ENCODE data around the gene VAMP4. TPM values are rescaled to one million over a fixed set of nuclear protein-coding genes. Genes with fewer than 3 reads are reported as not detected.
"Not testable (repeated sequence)": the region's sequence is repeated elsewhere in the genome, so short reads cannot be mapped to it uniquely, and the experiment has no call there.

Gene VAMP4
- total RNA-seq, 1 donor from 2014 or later: 10.4 TPM

GRCh38 chr1:171717062-171717718, 24.7 kb downstream of the VAMP4 start:
- H3K4me1 Mint-ChIP-seq (ENCODE audit: low read depth): peaks cover 8% of the 10 kb centered on the region
- H3K27me3 Mint-ChIP-seq (ENCODE audit: insufficient read depth): no peaks in the 10 kb centered on the region

GRCh38 chr1:171716616-171717015, 25.2 kb downstream of the VAMP4 start:
- H3K36me3 Mint-ChIP-seq (ENCODE audit: low read depth): peaks cover 8% of the 10 kb centered on the region
- no peak for DNase-seq (ENCODE audit: low spot score)
- H3K9me3 Mint-ChIP-seq: no peaks in the 10 kb centered on the region
- intact Hi-C loops (cut with micrococcal nuclease): loop anchor here (5.0 kb wide), 1 partner anchor 59 kb away; no protein-coding TSS in a partner anchor
- no peak overlapping the region for H3K27ac Mint-ChIP-seq
- H3K4me1 Mint-ChIP-seq (ENCODE audit: low read depth): peaks cover 8% of the 10 kb centered on the region
- H3K4me3 Mint-ChIP-seq: no peak overlapping the region
- no peaks in the 10 kb centered on the region for H3K27me3 Mint-ChIP-seq (ENCODE audit: insufficient read depth)

More at GRCh38 chr1:171717062-171717718, 24.7 kb downstream of the VAMP4 start:
- Mint-ChIP-seq H3K27ac (no peak overlapping the region), H3K36me3 (ENCODE audit: low read depth) (peaks cover 8% of the 10 kb centered on the region), H3K4me3 (no peak overlapping the region), H3K9me3 (no peaks in the 10 kb centered on the region)
- intact Hi-C loops (cut with micrococcal nuclease): loop anchor here (5.0 kb wide), 1 partner anchor 60 kb away; no protein-coding TSS in a partner anchor
- DNase-seq (ENCODE audit: low spot score): no peak

GRCh38 chr1:171715813-171716251, 26.0 kb downstream of the VAMP4 start:
- Mint-ChIP-seq H3K4me3 (no peak overlapping the region), H3K4me1 (ENCODE audit: low read depth) (peaks cover 8% of the 10 kb centered on the region), H3K27ac (no peak overlapping the region), H3K27me3 (ENCODE audit: insufficient read depth) (no peaks in the 10 kb centered on the region), H3K36me3 (ENCODE audit: low read depth) (peaks cover 5% of the 10 kb centered on the region), H3K9me3 (no peaks in the 10 kb centered on the region)
- intact Hi-C loops (cut with micrococcal nuclease): loop anchor here (5.0 kb wide), 1 partner anchor 59 kb away; no protein-coding TSS in a partner anchor
- DNase-seq (ENCODE audit: low spot score): no peak

GRCh38 chr1:171712341-171712740, 29.5 kb downstream of the VAMP4 start:
- intact Hi-C loops (cut with micrococcal nuclease): no loop called here
- peaks cover 8% of the 10 kb centered on the region for H3K4me1 Mint-ChIP-seq (ENCODE audit: low read depth)
- peaks cover 10% of the 10 kb centered on the region for H3K36me3 Mint-ChIP-seq (ENCODE audit: low read depth)
- no peaks in the 10 kb centered on the region for H3K27me3 Mint-ChIP-seq (ENCODE audit: insufficient read depth)
- no peak for DNase-seq (ENCODE audit: low spot score)
- no peak overlapping the region for H3K27ac Mint-ChIP-seq
- no peaks in the 10 kb centered on the region for H3K9me3 Mint-ChIP-seq
- H3K4me3 Mint-ChIP-seq: no peak overlapping the region

- Mint-ChIP-seq H3K36me3 (ENCODE audit: low read depth) (peaks cover 12% of the 10 kb centered on the region), H3K4me1 (ENCODE audit: low read depth) (peaks cover 8% of the 10 kb centered on the region), H3K27ac (no peak overlapping the region), H3K4me3 (no peak overlapping the region), H3K27me3 (ENCODE audit: insufficient read depth) (no peaks in the 10 kb centered on the region), H3K9me3 (no peaks in the 10 kb centered on the region)
- DNase-seq (ENCODE audit: low spot score): no peak
- intact Hi-C loops (cut with micrococcal nuclease): no loop called here
Observed at GRCh38 chr1:171711643-171712042, 30.2 kb downstream of the VAMP4 start.

GRCh38 chr1:171707583-171707982, 34.3 kb downstream of the VAMP4 start:
- intact Hi-C loops (cut with micrococcal nuclease): no loop called here
- Mint-ChIP-seq H3K27me3 (ENCODE audit: insufficient read depth) (no peaks in the 10 kb centered on the region), H3K9me3 (no peaks in the 10 kb centered on the region), H3K4me1 (ENCODE audit: low read depth) (peaks cover 4% of the 10 kb centered on the region), H3K4me3 (no peak overlapping the region), H3K27ac (no peak overlapping the region), H3K36me3 (ENCODE audit: low read depth) (peaks cover 19% of the 10 kb centered on the region)
- DNase-seq (ENCODE audit: low spot score): no peak

- intact Hi-C loops (cut with micrococcal nuclease): no loop called here
Observed at GRCh38 chr1:171702598-171702997, 39.3 kb downstream of the VAMP4 start.

GRCh38 chr1:171699531-171699930, 42.3 kb downstream of the VAMP4 start:
- Mint-ChIP-seq H3K4me1 (ENCODE audit: low read depth) (no peaks in the 10 kb centered on the region), H3K4me3 (no peak overlapping the region), H3K27ac (no peak overlapping the region), H3K36me3 (ENCODE audit: low read depth) (peaks cover 18% of the 10 kb centered on the region), H3K9me3 (no peaks in the 10 kb centered on the region), H3K27me3 (ENCODE audit: insufficient read depth) (peaks cover 1% of the 10 kb centered on the region)
- no peak for DNase-seq (ENCODE audit: low spot score)
- intact Hi-C loops (cut with micrococcal nuclease): no loop called here

More at GRCh38 chr1:171702598-171702997, 39.3 kb downstream of the VAMP4 start:
- H3K27ac Mint-ChIP-seq: no peak overlapping the region
- H3K9me3 Mint-ChIP-seq: no peaks in the 10 kb centered on the region
- peaks cover 16% of the 10 kb centered on the region for H3K36me3 Mint-ChIP-seq (ENCODE audit: low read depth)
- no peaks in the 10 kb centered on the region for H3K27me3 Mint-ChIP-seq (ENCODE audit: insufficient read depth)
- no peaks in the 10 kb centered on the region for H3K4me1 Mint-ChIP-seq (ENCODE audit: low read depth)
- no peak for DNase-seq (ENCODE audit: low spot score)
- no peak overlapping the region for H3K4me3 Mint-ChIP-seq

- DNase-seq (ENCODE audit: low spot score); H3K9me3 Mint-ChIP-seq; H3K36me3 Mint-ChIP-seq (ENCODE audit: low read depth); H3K4me3 Mint-ChIP-seq; intact Hi-C loops (cut with micrococcal nuclease); H3K27me3 Mint-ChIP-seq (ENCODE audit: insufficient read depth); H3K4me1 Mint-ChIP-seq (ENCODE audit: low read depth); H3K27ac Mint-ChIP-seq: not testable (repeated sequence)
Observed at GRCh38 chr1:171695772-171696171, 46.1 kb downstream of the VAMP4 start.

GRCh38 chr1:171693541-171693940, 48.3 kb downstream of the VAMP4 start:
- intact Hi-C loops (cut with micrococcal nuclease); H3K36me3 Mint-ChIP-seq (ENCODE audit: low read depth); DNase-seq (ENCODE audit: low spot score); H3K27ac Mint-ChIP-seq; H3K27me3 Mint-ChIP-seq (ENCODE audit: insufficient read depth); H3K4me1 Mint-ChIP-seq (ENCODE audit: low read depth); H3K9me3 Mint-ChIP-seq; H3K4me3 Mint-ChIP-seq: not testable (repeated sequence)

GRCh38 chr1:171683870-171684269, 58.0 kb downstream of the VAMP4 start:
- no peaks in the 10 kb centered on the region for H3K4me1 Mint-ChIP-seq (ENCODE audit: low read depth)
- H3K36me3 Mint-ChIP-seq (ENCODE audit: low read depth): no peaks in the 10 kb centered on the region
- H3K9me3 Mint-ChIP-seq: no peaks in the 10 kb centered on the region
- no peak overlapping the region for H3K27ac Mint-ChIP-seq
- no peak for DNase-seq (ENCODE audit: low spot score)
- H3K27me3 Mint-ChIP-seq (ENCODE audit: insufficient read depth): peaks cover 2% of the 10 kb centered on the region
- H3K4me3 Mint-ChIP-seq: no peak overlapping the region
- intact Hi-C loops (cut with micrococcal nuclease): no loop called here

GRCh38 chr1:171680339-171680738, 61.5 kb downstream of the VAMP4 start:
- intact Hi-C loops (cut with micrococcal nuclease): no loop called here
- Mint-ChIP-seq H3K9me3 (no peaks in the 10 kb centered on the region), H3K27me3 (ENCODE audit: insufficient read depth) (peaks cover 9% of the 10 kb centered on the region), H3K4me3 (no peak overlapping the region), H3K36me3 (ENCODE audit: low read depth) (no peaks in the 10 kb centered on the region), H3K4me1 (ENCODE audit: low read depth) (no peaks in the 10 kb centered on the region), H3K27ac (no peak overlapping the region)
- no peak for DNase-seq (ENCODE audit: low spot score)

- Mint-ChIP-seq H3K27ac (no peak overlapping the region), H3K9me3 (no peaks in the 10 kb centered on the region), H3K4me1 (ENCODE audit: low read depth) (no peaks in the 10 kb centered on the region), H3K4me3 (no peak overlapping the region), H3K36me3 (ENCODE audit: low read depth) (no peaks in the 10 kb centered on the region), H3K27me3 (ENCODE audit: insufficient read depth) (peaks cover 21% of the 10 kb centered on the region)
- intact Hi-C loops (cut with micrococcal nuclease): no loop called here
- no peak for DNase-seq (ENCODE audit: low spot score)
Observed at GRCh38 chr1:171676823-171677222, 65.0 kb downstream of the VAMP4 start.

Data from activated T-helper 1 cell treated with anti-CD3 and anti-CD28 coated beads, Interleukin-12 subunit alpha, Interleukin-12 subunit beta, Interleukin-2, Interleukin-4 antibody, amounts not matched to agents 30 ng/mL and 10 ng/mL and 1 ng/mL, durations not matched to agents 14 hours and 24 hours and 36 hours (primary cell).